Endothelial cell of umbilical vein (primary cell): ENCODE measurements around the gene INSYN2B. TPM values are rescaled to one million over a fixed set of nuclear protein-coding genes. Genes with fewer than 3 reads are reported as not detected.

Experiments
- BruUV-seq: library from RNA; stranded (reverse); fragments of 400-500 nt; replicated peaks from 2 replicates; lab custom pipeline; 2021; lab: Mats Ljungman, UMichigan
- CTCF ChIA-PET: fragments of 300-600, 350-600 bp; sonication (Branson Sonifier 250); formaldehyde crosslinking; loops from one replicate; lab custom pipeline; 2021; ENCODE audit warnings: antibody characterized with exemption, inconsistent platforms; lab: Charles Lee
- POLR2A ChIA-PET: fragments of 300-600, 350-600 bp; sonication (Branson Sonifier 250); formaldehyde crosslinking; loops from one replicate; lab custom pipeline; 2021; ENCODE audit warnings: antibody characterized with exemption, inconsistent platforms; lab: Charles Lee
- DNase-seq: peaks from one replicate; pipeline ENCODE4 v3.0.0-alpha.2; 2011; ENCODE audit warnings: low read depth, low spot score
- FAIRE-seq: peaks from 2 replicates; lab custom pipeline; 2011; peaks lifted over from hg19 to GRCh38; lab: Jason Lieb, UNC
- H2AFZ ChIP-seq: 2 replicates; pipeline ENCODE4 v1.6.0; 2012; ENCODE audit warnings: low read depth, low read length, control low read depth, inconsistent platforms
- H3K27ac ChIP-seq: 2 replicates; pipeline ENCODE4 v1.5.1; 2011; ENCODE audit warnings: low read depth, mild to moderate bottlenecking, control low read depth, low read length, moderate library complexity; ENCODE audit not compliant: insufficient read depth
- H3K27me3 ChIP-seq, 2 experiments: 2 replicates each; pipeline versions ENCODE4 v1.6.0 to v1.6.1; 2011; ENCODE audit warnings: low read length in 2 of 2, mixed read lengths in 1 of 2; ENCODE audit not compliant: control insufficient read depth in 2 of 2, insufficient read depth in 2 of 2
- H3K36me3 ChIP-seq, 2 experiments: 2 replicates in 1 of 2; 3 replicates in 1 of 2; pipeline ENCODE4 v1.5.1; 2011; ENCODE audit warnings: low read length in 2 of 2, mild to moderate bottlenecking in 1 of 2, moderate library complexity in 1 of 2; ENCODE audit not compliant: control insufficient read depth in 2 of 2, insufficient read depth in 2 of 2; ENCODE audit errors: extremely low read depth in 1 of 2
- H3K4me1 ChIP-seq: 3 replicates; pipeline ENCODE4 v1.5.1; 2011; ENCODE audit warnings: mild to moderate bottlenecking, low read length; ENCODE audit not compliant: control insufficient read depth, insufficient read depth; ENCODE audit errors: extremely low read depth
- H3K4me2 ChIP-seq: 2 replicates; pipeline ENCODE4 v1.6.1; 2011; ENCODE audit warnings: low read length, control low read depth, mixed read lengths; ENCODE audit not compliant: insufficient read depth
- H3K4me3 ChIP-seq, 3 experiments: fragments of 200-600 bp in 1 of 3; sonication (generic), shearing (Covaris generic) in 1 of 3; replicated peaks in 1 of 3; 2 replicates each; pipeline ENCODE4 v1.5.1; 2011 to 2016; ENCODE audit warnings: control low read depth in 3 of 3, low read length in 3 of 3, mild to moderate bottlenecking in 2 of 3, inconsistent platforms in 1 of 3, low read depth in 1 of 3, moderate library complexity in 1 of 3; ENCODE audit not compliant: insufficient read depth in 1 of 3
- H3K79me2 ChIP-seq: 2 replicates; pipeline ENCODE4 v1.6.0; 2012; ENCODE audit warnings: low read length, inconsistent platforms; ENCODE audit not compliant: control insufficient read depth, insufficient read depth
- H3K9ac ChIP-seq: replicated peaks from 2 replicates; pipeline ENCODE3; 2011; ENCODE audit warnings: low read length, control low read depth; ENCODE audit not compliant: insufficient read depth; ENCODE audit errors: extremely low read depth
- H3K9me1 ChIP-seq: replicated peaks from 3 replicates; pipeline ENCODE4 v1.6.0; 2011; ENCODE audit warnings: mild to moderate bottlenecking, low read length; ENCODE audit not compliant: control insufficient read depth, insufficient read depth; ENCODE audit errors: extremely low read depth
- H3K9me3 ChIP-seq: replicated peaks from 2 replicates; pipeline ENCODE4 v1.5.1; 2012; ENCODE audit warnings: low read length, inconsistent platforms; ENCODE audit not compliant: control insufficient read depth, insufficient read depth
- H4K20me1 ChIP-seq: replicated peaks from 2 replicates; pipeline ENCODE3; 2011; ENCODE audit warnings: mild to moderate bottlenecking, low read length; ENCODE audit not compliant: control insufficient read depth, insufficient read depth; ENCODE audit errors: extremely low read depth
- CTCF ChIP-seq, 2 donors: IDR thresholded peaks; 1 replicate in 1 of 2; 2 replicates in 1 of 2; pipeline ENCODE4 v1.5.1; 2011; ENCODE audit warnings: low read length in 2 of 2, mild to moderate bottlenecking in 2 of 2, moderate library complexity in 2 of 2, control low read depth in 1 of 2, inconsistent platforms in 1 of 2, low read depth in 1 of 2; ENCODE audit not compliant: insufficient read depth in 1 of 2; ENCODE audit errors: extremely low read depth in 1 of 2
- EZH2 ChIP-seq: IDR thresholded peaks from 2 replicates; pipeline ENCODE4 v1.6.1; 2012; ENCODE audit warnings: borderline replicate concordance, low read depth, mild to moderate bottlenecking, moderate library complexity, low read length, inconsistent platforms; ENCODE audit not compliant: severe bottlenecking
- FOS ChIP-seq: IDR thresholded peaks from 2 replicates; pipeline ENCODE4 v1.6.1; 2011; ENCODE audit warnings: mild to moderate bottlenecking, low read length, moderate library complexity, borderline replicate concordance; ENCODE audit not compliant: insufficient read depth
- GATA2 ChIP-seq: IDR thresholded peaks from 2 replicates; pipeline ENCODE4 v1.7.0; 2011; ENCODE audit warnings: low read depth, mild to moderate bottlenecking, moderate library complexity, mixed read lengths, low read length; ENCODE audit not compliant: insufficient read length, insufficient read depth
- JUN ChIP-seq: IDR thresholded peaks from 2 replicates; pipeline ENCODE4 v1.6.1; 2011; ENCODE audit warnings: borderline replicate concordance, low read depth; ENCODE audit not compliant: insufficient read length, insufficient read depth
- MAX ChIP-seq: IDR thresholded peaks from 2 replicates; pipeline ENCODE4 v1.6.1; 2011; ENCODE audit not compliant: insufficient read depth, insufficient read length
- MYC ChIP-seq: IDR thresholded peaks from one replicate; pipeline ENCODE4 v1.6.1; 2011; ENCODE audit warnings: mild to moderate bottlenecking, low read depth, low read length
- POLR2A ChIP-seq: IDR thresholded peaks from 2 replicates; pipeline ENCODE4 v1.6.1; 2012; ENCODE audit warnings: low read depth, mild to moderate bottlenecking, control low read depth, low read length
- POLR2AphosphoS5 ChIP-seq: IDR thresholded peaks from 2 replicates; pipeline ENCODE4 v1.6.1; 2012; ENCODE audit warnings: low read depth, mild to moderate bottlenecking, control low read depth, low read length, moderate library complexity; ENCODE audit not compliant: insufficient read depth
- dilution Hi-C: fragments of 300-500 bp; cut with MboI; formaldehyde crosslinking; loops from one replicate; pipeline ENCODE4 v1.15.0; 2019; ENCODE audit warnings: low sequenced_read_pairs; ENCODE audit not compliant: extremely low pct_ligation_motif_present
- intact Hi-C: fragments of 100-400 bp; cut with micrococcal nuclease; formaldehyde crosslinking; loops from one replicate; pipeline ENCODE4 v1.10.0; 2022
- polyA plus RNA-seq, 4 experiments: library from polyadenylated mRNA; depleted of rRNA in 3 of 4; stranded (reverse) in 3 of 4; unstranded in 1 of 4; fragments of >200 nt; gene quantifications; 2 replicates each; pipeline versions ENCODE4 v1.2.1 to v1.2.3, GENCODE V29; 2011 to 2012; ENCODE audit warnings: missing spikeins in 1 of 4
- total RNA-seq: library from RNA; stranded (reverse); gene quantifications from 2 replicates; pipeline ENCODE4 v1.2.3, GENCODE V29; 2021

Gene INSYN2B
- total and polyA plus RNA-seq, 2 donors (not counting 3 experiments of a cell fraction or from before 2014, with no cell fraction given): 8.2 to 17.1 TPM

- dilution Hi-C loops: no loop called here
- Histone ChIP-seq H3K27me3 (peaks cover 0 to 3% of the 10 kb centered on the region in 2 experiments), H3K9me1 (no peaks in the 10 kb centered on the region), H3K27ac (no peak overlapping the region), H3K4me1 (no peaks in the 10 kb centered on the region), H3K36me3 (no peaks in the 10 kb centered on the region), H3K9me3 (no peaks in the 10 kb centered on the region), H3K4me3 (no peak overlapping the region), H2AFZ (no peak overlapping the region), H3K79me2 (no peaks in the 10 kb centered on the region), H4K20me1 (no peaks in the 10 kb centered on the region), H3K9ac (no peak overlapping the region), H3K4me2 (no peak overlapping the region)
- TF ChIP-seq POLR2A: no peak
- TF ChIP-seq JUN: no peak
- TF ChIP-seq MAX: no peak
- TF ChIP-seq FOS: no peak
- no peak for TF ChIP-seq CTCF (IDR thresholded peaks at IDR 0.05; ENCODE audit: extremely low read depth in 1 of 2, insufficient read depth in 1 of 2, low read depth in 1 of 2, low read length in 2 of 2)
- TF ChIP-seq POLR2AphosphoS5: no peak
- TF ChIP-seq MYC: no peak
- no peak for TF ChIP-seq EZH2
- TF ChIP-seq GATA2: no peak
- no peak for DNase-seq
- CTCF ChIA-PET: no interaction called here
- peak; percentile 15 for FAIRE-seq
- POLR2A ChIA-PET: no interaction called here
- intact Hi-C loops: loop anchor here (10.0 kb wide), 1 partner anchor 367 kb away; no protein-coding TSS in a partner anchor
- BruUV-seq: no TSS peak
Measured at GRCh38 chr5:169847519-169847918, 132.8 kb downstream of the INSYN2B start.
